Testis (tissue), 2 donors: ENCODE results near the gene BBS4.

Source experiments
- CTCF ChIP-seq, 3 experiments: fragments of 450-650 bp in 2 of 3; fragments of 200-600 bp in 1 of 3; sonication (generic) in 1 of 3; IDR thresholded peaks; one replicate each; pipeline ENCODE4 v1.5.1; 2016 to 2019; ENCODE audit warnings: antibody characterized with exemption in 3 of 3, mild to moderate bottlenecking in 2 of 3, moderate library complexity in 1 of 3
- POLR2A ChIP-seq: fragments of 450-650 bp; IDR thresholded peaks from one replicate; pipeline ENCODE4 v1.6.1; 2017; ENCODE audit warnings: antibody characterized with exemption, mild to moderate bottlenecking, moderate library complexity

- TF ChIP-seq POLR2A, result no peak
- TF ChIP-seq CTCF (IDR thresholded peaks at IDR 0.05), result no peak
Observed at GRCh38 chr15:72733941-72734738, 48.1 kb downstream of the BBS4 start.
